Head of caudate nucleus (tissue), 42 donors: ENCODE results near the gene COL11A2.

Experiments
- DNase-seq, 42 donors: peaks; one replicate each; pipeline versions ENCODE4 v3.0.0 to v3.0.0-alpha.2; 2020 to 2021; ENCODE audit warnings: mixed read lengths in 7 of 42
- intact Hi-C: fragments of 100-400 bp; cut with DNase I; formaldehyde crosslinking; loops from one replicate; pipeline ENCODE4 v1.15.0; 2022

The COL11A2 gene

GRCh38 chr6:33181141-33181540, 11.1 kb downstream of the COL11A2 start:
- intact Hi-C loops = no loop called here
- no peak for DNase-seq

DNA sequence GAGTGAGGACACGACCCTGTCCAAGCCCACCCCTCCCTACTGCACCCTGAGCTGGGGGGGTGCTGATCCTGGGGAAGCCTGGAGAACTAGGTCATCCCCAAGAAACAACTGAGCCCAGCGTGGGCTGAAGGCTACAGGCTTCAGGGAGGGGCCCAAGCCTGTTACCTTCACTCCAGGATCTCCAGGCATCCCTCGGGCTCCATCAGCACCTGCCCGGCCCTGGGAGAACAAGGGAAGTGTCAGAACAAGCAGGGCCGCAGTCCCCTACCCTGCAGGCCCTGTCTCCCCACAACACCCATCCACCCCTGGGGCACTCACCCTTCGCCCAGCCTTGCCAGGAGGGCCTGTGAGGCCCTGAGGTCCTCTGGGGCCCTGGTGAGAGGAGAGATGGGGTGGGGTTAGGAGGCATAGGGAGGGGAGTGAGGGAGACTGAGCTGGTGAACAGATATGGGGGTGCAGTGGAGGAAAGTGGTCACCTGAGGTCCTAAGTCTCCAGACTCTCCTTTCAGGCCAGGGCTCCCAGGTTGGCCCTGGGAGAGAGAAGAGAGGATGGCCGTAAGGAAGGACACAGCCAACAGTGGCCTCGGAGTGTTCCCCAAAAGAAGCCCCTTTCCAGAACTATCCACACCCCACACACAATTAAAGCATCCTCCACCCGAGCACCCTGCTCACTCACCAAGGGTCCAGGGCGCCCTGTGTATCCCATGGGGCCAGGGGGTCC, 13.4 kb downstream of the COL11A2 start:
- DNase-seq = no peak

DNA sequence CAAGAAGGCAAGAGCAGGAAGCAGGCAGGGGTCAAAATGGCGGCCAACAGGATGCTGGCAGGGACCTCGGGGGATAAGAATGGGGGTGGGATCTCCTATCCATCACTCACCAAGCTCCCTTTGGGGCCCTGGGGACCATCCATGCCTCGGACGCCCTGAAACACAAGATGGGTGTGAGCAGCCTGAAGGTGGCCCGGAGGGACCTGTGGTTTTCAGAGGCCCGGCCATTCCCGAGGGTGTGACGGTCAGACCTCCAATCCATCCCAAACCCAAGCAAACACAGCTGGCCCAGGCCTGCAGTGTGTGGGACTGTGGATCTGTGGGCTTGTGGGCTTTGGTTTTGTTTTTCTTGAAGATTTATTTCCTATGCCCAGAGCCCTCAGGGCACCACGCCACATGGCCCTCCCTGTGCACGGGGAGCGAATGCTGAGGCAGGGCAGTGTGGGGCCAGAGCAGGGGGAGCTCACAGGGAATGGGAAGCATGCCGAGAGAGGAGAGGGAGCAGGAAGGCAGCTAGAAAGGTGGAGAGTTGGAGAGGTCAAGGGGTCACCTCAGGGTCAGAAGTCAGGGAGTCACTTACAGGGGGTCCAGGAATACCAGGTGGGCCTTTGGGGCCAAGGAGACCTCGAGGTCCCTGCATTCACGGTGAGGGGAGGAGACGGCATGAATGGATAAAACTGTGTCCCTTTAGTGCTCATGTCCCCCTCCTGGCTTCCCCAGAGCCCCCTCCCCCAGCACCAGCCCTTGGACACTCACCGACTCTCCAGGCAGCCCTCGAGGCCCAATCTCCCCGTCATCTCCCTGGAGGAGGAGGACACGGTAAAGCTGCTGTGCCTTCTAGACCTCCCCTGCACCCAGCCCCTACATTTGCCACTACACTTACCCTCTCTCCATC, 14.5 kb downstream of the COL11A2 start:
- no peak for DNase-seq
- intact Hi-C loops = no loop called here

More for the DNA sequence above, 13.4 kb downstream of the COL11A2 start:
- intact Hi-C loops = no loop called here

- intact Hi-C loops = no loop called here
- DNase-seq = no peak
These were observed 15.4 kb downstream of the COL11A2 start for GRCh38 chr6:33176906-33177305.

DNA sequence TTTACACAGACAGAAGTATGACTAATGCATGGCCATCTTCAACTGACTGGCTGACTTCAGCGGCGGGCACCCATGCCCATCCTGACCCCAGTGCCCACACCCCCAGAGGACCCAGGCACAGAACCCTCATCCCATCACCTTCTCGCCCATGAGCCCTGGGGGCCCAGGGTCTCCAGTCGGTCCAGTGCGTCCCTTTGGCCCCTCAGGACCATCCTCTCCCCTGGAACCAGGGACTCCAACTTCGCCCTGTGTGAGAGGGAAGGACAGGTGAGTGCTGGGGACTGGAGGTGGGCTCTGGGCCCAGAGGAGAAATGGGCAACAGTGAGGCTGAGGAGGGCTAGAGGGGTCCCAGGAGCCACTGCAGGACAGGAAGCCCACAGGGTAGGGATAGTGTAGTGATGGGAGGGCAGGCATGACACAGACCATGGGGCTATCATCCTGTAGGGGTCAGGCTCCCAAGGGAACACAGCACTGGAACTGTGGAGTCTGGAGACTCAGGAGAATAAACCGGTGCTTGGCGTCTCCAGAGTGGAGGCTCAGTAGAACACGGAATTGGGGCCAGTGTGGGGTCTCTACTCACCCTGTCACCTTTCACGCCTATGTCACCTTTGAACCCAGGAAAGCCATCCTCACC, 16.7 kb downstream of the COL11A2 start:
- intact Hi-C loops = no loop called here

DNA sequence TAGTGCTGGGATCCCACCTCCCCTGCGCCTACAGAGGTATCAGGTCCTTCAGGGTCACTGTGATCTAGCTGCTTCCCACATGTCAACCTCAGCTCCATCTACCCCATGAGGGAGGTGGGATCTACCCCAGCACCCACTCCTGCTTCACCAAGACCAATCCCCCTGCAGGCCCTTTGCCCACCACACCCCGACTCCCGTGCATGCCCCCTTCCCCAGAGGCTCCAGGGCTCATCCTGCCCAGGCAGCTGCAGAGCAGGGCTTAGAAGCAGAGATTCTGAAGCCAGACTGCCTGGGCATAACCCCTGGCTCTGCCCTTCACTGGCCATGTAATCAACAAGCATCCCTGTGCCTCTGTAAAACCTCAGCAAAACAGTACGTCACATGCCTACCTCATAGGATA, 17.5 kb downstream of the COL11A2 start:
- intact Hi-C loops = no loop called here
- no peak for DNase-seq

More for the DNA sequence above, 16.7 kb downstream of the COL11A2 start:
- DNase-seq = no peak

DNA sequence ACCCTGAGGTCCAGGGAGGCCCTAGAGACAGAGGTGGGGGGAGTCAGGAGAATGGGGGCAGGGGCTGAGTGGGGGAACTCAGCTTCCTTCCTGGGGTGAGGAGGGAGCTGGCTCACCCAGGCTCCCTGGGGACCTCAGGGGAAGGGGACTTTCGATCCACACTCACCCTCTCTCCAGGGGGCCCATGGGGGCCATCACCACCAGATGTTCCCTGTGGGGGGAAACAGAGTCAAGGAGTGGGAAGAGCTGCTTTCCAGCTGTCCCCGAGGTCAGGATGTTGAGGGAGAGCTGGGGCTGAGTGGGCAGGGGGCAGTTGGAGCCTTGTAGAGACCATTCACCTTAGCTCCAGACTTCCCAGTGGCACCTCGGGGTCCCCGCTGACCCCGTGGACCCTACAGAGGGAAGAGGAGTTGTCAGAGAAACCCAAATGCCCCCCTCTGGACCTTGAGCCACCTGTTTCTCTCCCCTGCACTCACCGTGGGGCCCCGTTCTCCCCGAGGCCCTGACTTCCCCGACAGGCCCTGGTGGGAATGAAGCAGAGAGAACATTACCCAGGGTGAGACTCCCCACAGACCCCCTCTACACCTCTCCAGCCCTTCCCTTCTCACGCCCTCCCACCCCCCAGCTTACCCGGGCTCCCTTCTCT, 18.6 kb downstream of the COL11A2 start:
- no peak for DNase-seq
- intact Hi-C loops = no loop called here

- peak in 3 of 42 donors; percentile 25 to 52 (median 32) for DNase-seq
- intact Hi-C loops = no loop called here
These were observed 19.4 kb downstream of the COL11A2 start for GRCh38 chr6:33172688-33173534.

GRCh38 chr6:33171880-33172687, 20.2 kb downstream of the COL11A2 start:
- intact Hi-C loops = no loop called here
- DNase-seq = no peak

GRCh38 chr6:33171016-33171879, 21.0 kb downstream of the COL11A2 start:
- intact Hi-C loops = no loop called here
- no peak for DNase-seq

DNA sequence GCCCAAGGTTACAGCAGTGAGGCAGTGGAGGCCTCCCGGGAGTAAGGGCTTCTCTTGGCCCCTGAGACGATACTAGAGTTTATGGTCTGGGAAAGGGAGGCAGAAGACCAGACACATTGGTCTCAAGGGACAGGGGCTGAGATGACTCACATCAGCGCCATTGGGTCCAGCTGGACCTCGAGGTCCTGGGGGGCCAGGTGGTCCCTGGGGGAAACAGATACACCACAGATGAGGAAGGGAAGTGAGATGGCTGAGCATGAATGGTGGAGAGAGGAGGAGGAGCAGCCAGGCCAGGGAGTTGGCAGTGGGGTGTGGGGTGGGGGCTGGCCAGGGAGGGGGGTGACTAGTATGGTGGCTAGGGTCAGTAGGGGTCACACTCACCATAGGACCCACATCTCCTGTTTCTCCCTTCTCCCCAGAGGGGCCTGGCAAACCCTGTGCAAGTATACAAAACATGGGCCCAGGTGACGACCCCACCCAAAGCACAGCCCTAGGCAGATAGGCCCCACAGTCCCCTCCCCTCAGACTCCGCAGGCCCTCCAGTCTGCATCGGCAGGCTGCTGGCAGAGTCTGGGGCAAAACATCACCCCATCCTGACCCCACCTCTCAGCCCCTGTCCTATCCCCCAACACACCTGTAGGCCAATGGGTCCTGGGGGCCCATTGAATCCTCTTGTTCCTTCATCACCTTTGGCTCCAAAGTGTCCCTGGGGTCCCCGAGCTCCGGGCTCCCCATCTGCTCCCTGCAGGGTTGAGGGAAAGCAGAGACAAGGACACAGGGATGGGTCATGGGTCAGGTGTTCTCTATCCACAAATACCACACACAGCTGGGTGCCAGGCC, 21.9 kb downstream of the COL11A2 start:
- no peak for DNase-seq
- intact Hi-C loops = no loop called here

GRCh38 chr6:33169291-33170175, 22.7 kb downstream of the COL11A2 start:
- intact Hi-C loops = no loop called here
- no peak for DNase-seq

- intact Hi-C loops = no loop called here
- DNase-seq = no peak
These were observed 23.6 kb downstream of the COL11A2 start for GRCh38 chr6:33168639-33169038.

GRCh38 chr6:33168284-33168601, 24.0 kb downstream of the COL11A2 start:
- intact Hi-C loops = no loop called here
- DNase-seq = no peak
